ENCODE results near the gene IQCF5.

DNA sequence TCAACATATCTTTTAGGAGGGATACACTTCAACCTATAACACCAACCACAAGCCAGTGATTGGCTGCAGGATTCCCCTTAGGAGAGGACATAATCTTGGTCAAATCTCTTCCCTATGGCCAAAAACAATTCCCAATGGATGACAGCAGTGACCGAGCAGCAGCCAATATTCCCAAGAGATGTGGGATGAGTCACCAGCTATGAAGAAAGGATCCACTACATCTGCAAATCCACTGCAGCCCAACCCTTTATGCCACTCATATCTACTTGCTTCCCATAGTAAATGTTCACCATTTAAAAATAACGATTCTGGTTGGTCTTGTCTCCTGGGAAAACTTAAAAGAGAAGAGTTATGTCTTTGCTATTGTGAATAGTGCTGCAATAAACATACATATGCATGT, 4.5 kb upstream of the IQCF5 start:
- TF ChIP-seq CTCF (IDR thresholded peaks at IDR 0.05; ENCODE audit: insufficient read depth, low read length) (no peak), REST (IDR thresholded peaks at IDR 0.05; ENCODE audit: insufficient replicate concordance, low read depth) (no peak)

Data from HL-60 (cell line).